ENCODE measurements around the gene HYCC1. TPM values are rescaled to one million over a fixed set of nuclear protein-coding genes. Genes with fewer than 3 reads are reported as not detected.
"Not testable (repeated sequence)": the region's sequence is repeated elsewhere in the genome, so short reads cannot be mapped to it uniquely, and the experiment has no call there.

HYCC1 gene
- total RNA-seq (2014; rRNA removed; shearing (Covaris generic); ENCODE audit: low replicate concordance), result 19.6 and 24.8 TPM in 2 replicates

- Histone ChIP-seq H3K27me3 (no peaks in the 10 kb centered on the region), H3K36me3 (no peaks in the 10 kb centered on the region), H3K4me3 (peak within 1 kb of the TSS; percentile 90), H3K9me3 (no peaks in the 10 kb centered on the region)
- peak; percentile 98 for DNase-seq
Measured at GRCh38 chr7:23013715-23014649, at the start of gene HYCC1. Gene HYCC1, minus strand, starts transcription at chr7:23014130. Its CDS starts 23,019 bp downstream, at chr7:22991111.

GRCh38 chr7:23062452-23062851, 48.5 kb upstream of the HYCC1 start:
- Histone ChIP-seq H3K4me3 (no peak overlapping the region), H3K27me3 (no peaks in the 10 kb centered on the region), H3K36me3 (no peaks in the 10 kb centered on the region), H3K9me3 (no peaks in the 10 kb centered on the region)
- peak; percentile 77 for DNase-seq

GRCh38 chr7:23061327-23061726, 47.4 kb upstream of the HYCC1 start:
- Histone ChIP-seq H3K36me3 (no peaks in the 10 kb centered on the region), H3K27me3 (no peaks in the 10 kb centered on the region), H3K4me3 (no peak overlapping the region), H3K9me3 (no peaks in the 10 kb centered on the region)
- no peak for DNase-seq

GRCh38 chr7:23058408-23059096, 44.6 kb upstream of the HYCC1 start:
- H3K4me3 ChIP-seq, result no peak overlapping the region

GRCh38 chr7:23055582-23056178, 41.8 kb upstream of the HYCC1 start:
- DNase-seq, result peak; percentile 15
- H3K4me3 ChIP-seq, result no peak overlapping the region
- H3K36me3 ChIP-seq, result no peaks in the 10 kb centered on the region
- no peaks in the 10 kb centered on the region for H3K9me3 ChIP-seq
- no peaks in the 10 kb centered on the region for H3K27me3 ChIP-seq

More at GRCh38 chr7:23058408-23059096, 44.6 kb upstream of the HYCC1 start:
- Histone ChIP-seq H3K9me3 (no peaks in the 10 kb centered on the region), H3K36me3 (no peaks in the 10 kb centered on the region), H3K27me3 (no peaks in the 10 kb centered on the region)
- DNase-seq, result peak; percentile 58

- H3K9me3 ChIP-seq, H3K27me3 ChIP-seq, H3K4me3 ChIP-seq, H3K36me3 ChIP-seq: not testable (repeated sequence)
- peak; percentile 36 for DNase-seq
Measured at GRCh38 chr7:23051124-23051485, 37.2 kb upstream of the HYCC1 start.

GRCh38 chr7:23046336-23046735, 32.4 kb upstream of the HYCC1 start:
- H3K27me3 ChIP-seq, H3K9me3 ChIP-seq, H3K4me3 ChIP-seq, H3K36me3 ChIP-seq, DNase-seq: not testable (repeated sequence)

GRCh38 chr7:23045086-23045485, 31.2 kb upstream of the HYCC1 start:
- not testable (repeated sequence) for H3K36me3 ChIP-seq

GRCh38 chr7:23044581-23044980, 30.7 kb upstream of the HYCC1 start:
- DNase-seq, result no peak
- no peak overlapping the region for H3K4me3 ChIP-seq
- no peaks in the 10 kb centered on the region for H3K27me3 ChIP-seq
- H3K9me3 ChIP-seq, result no peaks in the 10 kb centered on the region
- H3K36me3 ChIP-seq, result no peaks in the 10 kb centered on the region

More at GRCh38 chr7:23045086-23045485, 31.2 kb upstream of the HYCC1 start:
- not testable (repeated sequence) for H3K27me3 ChIP-seq, H3K9me3 ChIP-seq, DNase-seq, H3K4me3 ChIP-seq

- no peak overlapping the region for H3K4me3 ChIP-seq
- H3K36me3 ChIP-seq, result no peaks in the 10 kb centered on the region
- no peaks in the 10 kb centered on the region for H3K9me3 ChIP-seq
- no peaks in the 10 kb centered on the region for H3K27me3 ChIP-seq
- no peak for DNase-seq
Measured at GRCh38 chr7:23043441-23043840, 29.5 kb upstream of the HYCC1 start.

GRCh38 chr7:23039674-23040073, 25.7 kb upstream of the HYCC1 start:
- H3K9me3 ChIP-seq, DNase-seq, H3K27me3 ChIP-seq, H3K36me3 ChIP-seq, H3K4me3 ChIP-seq: not testable (repeated sequence)

- H3K27me3 ChIP-seq, DNase-seq, H3K36me3 ChIP-seq, H3K4me3 ChIP-seq, H3K9me3 ChIP-seq: not testable (repeated sequence)
Measured at GRCh38 chr7:23035542-23036371, 21.8 kb upstream of the HYCC1 start.

- DNase-seq, result no peak
- H3K27me3 ChIP-seq, result no peaks in the 10 kb centered on the region
- H3K9me3 ChIP-seq, result peaks cover 2% of the 10 kb centered on the region; the same call in 1 of the 2 replicates
- H3K4me3 ChIP-seq, result no peak overlapping the region
- no peaks in the 10 kb centered on the region for H3K36me3 ChIP-seq
Measured at GRCh38 chr7:23027261-23027660, 13.3 kb upstream of the HYCC1 start.

GRCh38 chr7:23026164-23026563, 12.2 kb upstream of the HYCC1 start:
- H3K36me3 ChIP-seq, result no peaks in the 10 kb centered on the region
- peaks cover 8% of the 10 kb centered on the region; the same call in 1 of the 2 replicates for H3K9me3 ChIP-seq
- no peaks in the 10 kb centered on the region for H3K27me3 ChIP-seq
- no peak overlapping the region for H3K4me3 ChIP-seq
- DNase-seq, result no peak

GRCh38 chr7:23024454-23024853, 10.5 kb upstream of the HYCC1 start:
- Histone ChIP-seq H3K9me3 (peaks cover 8% of the 10 kb centered on the region; the same call in 1 of the 2 replicates), H3K27me3 (no peaks in the 10 kb centered on the region), H3K36me3 (no peaks in the 10 kb centered on the region), H3K4me3 (no peak overlapping the region)
- DNase-seq, result no peak

GRCh38 chr7:23022851-23023250, 8.9 kb upstream of the HYCC1 start:
- Histone ChIP-seq H3K36me3 (no peaks in the 10 kb centered on the region), H3K4me3 (no peak overlapping the region), H3K27me3 (no peaks in the 10 kb centered on the region), H3K9me3 (peaks cover 8% of the 10 kb centered on the region; the same call in 1 of the 2 replicates)
- no peak for DNase-seq

Measured in MG63 (cell line).